Smooth muscle cell of the umbilical artery (primary cell): ENCODE data around the gene NNMT. TPM values are rescaled to one million over a fixed set of nuclear protein-coding genes. Genes with fewer than 3 reads are reported as not detected.

Experiments
- total RNA-seq: library from RNA; depleted of rRNA; stranded (reverse); fragments of >200 nt; gene quantifications from 2 replicates; pipeline ENCODE4 v1.2.3, GENCODE V29; 2014

The NNMT gene
- 315 and 919 TPM in 2 replicates for total RNA-seq

DNA sequence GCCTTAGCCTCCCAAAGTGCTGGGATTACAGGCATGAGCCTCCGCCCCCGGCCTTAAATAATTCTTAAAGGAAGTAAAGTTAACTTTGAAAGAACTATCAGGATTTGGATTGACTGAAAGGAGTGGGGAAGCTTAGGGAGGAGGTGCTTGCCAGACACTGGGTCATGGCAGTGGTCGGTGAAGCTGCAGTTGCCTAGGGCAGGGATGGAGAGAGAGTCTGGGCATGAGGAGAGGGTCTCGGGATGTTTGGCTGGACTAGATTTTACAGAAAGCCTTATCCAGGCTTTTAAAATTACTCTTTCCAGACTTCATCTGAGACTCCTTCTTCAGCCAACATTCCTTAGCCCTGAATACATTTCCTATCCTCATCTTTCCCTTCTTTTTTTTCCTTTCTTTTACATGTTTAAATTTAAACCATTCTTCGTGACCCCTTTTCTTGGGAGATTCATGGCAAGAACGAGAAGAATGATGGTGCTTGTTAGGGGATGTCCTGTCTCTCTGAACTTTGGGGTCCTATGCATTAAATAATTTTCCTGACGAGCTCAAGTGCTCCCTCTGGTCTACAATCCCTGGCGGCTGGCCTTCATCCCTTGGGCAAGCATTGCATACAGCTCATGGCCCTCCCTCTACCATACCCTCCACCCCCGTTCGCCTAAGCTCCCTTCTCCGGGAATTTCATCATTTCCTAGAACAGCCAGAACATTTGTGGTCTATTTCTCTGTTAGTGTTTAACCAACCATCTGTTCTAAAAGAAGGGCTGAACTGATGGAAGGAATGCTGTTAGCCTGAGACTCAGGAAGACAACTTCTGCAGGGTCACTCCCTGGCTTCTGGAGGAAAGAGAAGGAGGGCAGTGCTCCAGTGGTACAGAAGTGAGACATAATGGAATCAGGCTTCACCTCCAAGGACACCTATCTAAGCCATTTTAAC lies at the start of gene NNMT:
Gene NNMT (plus strand): TSS at position 724 of the 929 bp plus-strand sequence. CDS start 158 bp downstream, at position 882.

Other genes starting within 250 kb of the NNMT start
- gene ZBTB16, start 236.7 kb upstream of the NNMT start, total RNA-seq = not detected in 2 replicates
- gene C11orf71, start 104.1 kb downstream of the NNMT start, total RNA-seq = 2.3 and 3.9 TPM in 2 replicates
- 44.5 and 59.6 TPM in 2 replicates for gene RBM7, start 104.3 kb downstream of the NNMT start, total RNA-seq
- 213 and 303 TPM in 2 replicates for gene REXO2, start 143.1 kb downstream of the NNMT start, total RNA-seq